AG08396 (cell line): ENCODE results near the gene URB1.

ENCODE experiments used
- DNase-seq: peaks from one replicate; pipeline ENCODE4 v3.0.0; 2012; ENCODE audit warnings: low spot score, mixed read lengths

Gene URB1

GRCh38 chr21:32346951-32347350, 45.9 kb downstream of the URB1 start:
- DNase-seq = no peak

GRCh38 chr21:32340863-32341848, 51.7 kb downstream of the URB1 start:
- no peak for DNase-seq

GRCh38 chr21:32338209-32338921, 54.4 kb downstream of the URB1 start:
- DNase-seq = no peak

- DNase-seq = no peak
These were observed 55.6 kb downstream of the URB1 start for GRCh38 chr21:32337206-32337605.

- peak; percentile 33 for DNase-seq
These were observed 56.1 kb downstream of the URB1 start for GRCh38 chr21:32336711-32337110.

- no peak for DNase-seq
These were observed 56.9 kb downstream of the URB1 start for GRCh38 chr21:32335601-32336575.

GRCh38 chr21:32334980-32335531, 57.8 kb downstream of the URB1 start:
- DNase-seq = no peak

GRCh38 chr21:32333953-32334673, 58.7 kb downstream of the URB1 start:
- no peak for DNase-seq

- DNase-seq = no peak
These were observed 60.3 kb downstream of the URB1 start for GRCh38 chr21:32332463-32332951.

GRCh38 chr21:32331444-32332305, 61.1 kb downstream of the URB1 start:
- DNase-seq = no peak

GRCh38 chr21:32330784-32331311, 62.0 kb downstream of the URB1 start:
- no peak for DNase-seq

GRCh38 chr21:32329776-32330175, 63.0 kb downstream of the URB1 start:
- DNase-seq = peak; percentile 68

GRCh38 chr21:32329331-32329730, 63.5 kb downstream of the URB1 start:
- DNase-seq = peak; percentile 46

GRCh38 chr21:32328595-32328994, 64.2 kb downstream of the URB1 start:
- DNase-seq = no peak

GRCh38 chr21:32325706-32326105, 67.1 kb downstream of the URB1 start:
- no peak for DNase-seq

- no peak for DNase-seq
These were observed 70.1 kb downstream of the URB1 start for GRCh38 chr21:32322676-32323075.

- no peak for DNase-seq
These were observed 70.7 kb downstream of the URB1 start for GRCh38 chr21:32322103-32322502.

- DNase-seq = no peak
These were observed 71.3 kb downstream of the URB1 start for GRCh38 chr21:32321480-32321879.

GRCh38 chr21:32320726-32321125, 72.1 kb downstream of the URB1 start:
- no peak for DNase-seq
